Stimulated activated naive CD4-positive, alpha-beta T cell (primary cell): ENCODE measurements around the gene GRIN2D.
A peak's percentile ranks its signal among the peaks of the same experiment; 100 is the strongest.
"Not testable (repeated sequence)": the region's sequence is repeated elsewhere in the genome, so short reads cannot be mapped to it uniquely, and the experiment has no call there.

ENCODE experiments used
- DNase-seq, 6 experiments: peaks; one replicate each; lab custom pipeline; 2025; lab: John Stamatoyannopoulos, UW

GRIN2D gene

GRCh38 chr19:48371771-48372170, 21.7 kb upstream of the GRIN2D start:
- DNase-seq = not testable (repeated sequence)

- DNase-seq = no peak
Observed at GRCh38 chr19:48372904-48373303, 20.6 kb upstream of the GRIN2D start.

GRCh38 chr19:48373567-48373966, 19.9 kb upstream of the GRIN2D start:
- no peak for DNase-seq

GRCh38 chr19:48378194-48378570, 15.3 kb upstream of the GRIN2D start:
- DNase-seq = no peak

- no peak for DNase-seq
Observed at GRCh38 chr19:48379058-48379457, 14.4 kb upstream of the GRIN2D start.

GRCh38 chr19:48381178-48381950, 12.1 kb upstream of the GRIN2D start:
- DNase-seq = no peak

- no peak for DNase-seq
Observed at GRCh38 chr19:48382286-48382685, 11.2 kb upstream of the GRIN2D start.

- DNase-seq = no peak
Observed at GRCh38 chr19:48385461-48386087, 7.9 kb upstream of the GRIN2D start.

- DNase-seq = no peak
Observed at GRCh38 chr19:48386981-48387380, 6.5 kb upstream of the GRIN2D start.

GRCh38 chr19:48390188-48391099, 3.0 kb upstream of the GRIN2D start:
- peak; percentile 12 to 69 (median 52) for DNase-seq

- peak; percentile 35 to 81 (median 66) for DNase-seq
Observed at GRCh38 chr19:48391100-48392005, 2.1 kb upstream of the GRIN2D start, which contains the start of gene KDELR1. Gene KDELR1, minus strand, starts transcription at chr19:48391551. Its CDS starts 193 bp downstream, at chr19:48391358.

GRCh38 chr19:48392006-48392344, 1.5 kb upstream of the GRIN2D start:
- DNase-seq = not testable (repeated sequence)

GRCh38 chr19:48392860-48393558, 459 bp upstream of the GRIN2D start:
- DNase-seq = peak in 1 of 6 experiments; percentile 35

GRCh38 chr19:48394331-48395169, 1.1 kb downstream of the GRIN2D start:
- peak in 1 of 6 experiments; percentile 11 for DNase-seq

- DNase-seq = no peak
Observed at GRCh38 chr19:48395170-48395455, 1.6 kb downstream of the GRIN2D start.

- no peak for DNase-seq
Observed at GRCh38 chr19:48395499-48395898, 2.0 kb downstream of the GRIN2D start.

GRCh38 chr19:48396016-48396823, 2.8 kb downstream of the GRIN2D start:
- no peak for DNase-seq

- DNase-seq = no peak
Observed at GRCh38 chr19:48396824-48397176, 3.3 kb downstream of the GRIN2D start.
